ENCODE measurements around the gene RAB8A. TPM values are rescaled to one million over a fixed set of nuclear protein-coding genes. Genes with fewer than 3 reads are reported as not detected.

RAB8A gene
- total RNA-seq, 1 experiment from 2014 or later, result 103 TPM

GRCh38 chr19:16104722-16105121 lies 7.0 kb upstream of the RAB8A start:
- no peak overlapping the region for H3K4me2 ChIP-seq (ENCODE audit: insufficient read depth, insufficient read length, low read length)
- no CpG with 5 or more reads among the region's 6 CpGs for WGBS (ENCODE audit: extremely low coverage, insufficient read length, low lambda C conversion rate)
- peaks cover 7 to 14% of the 10 kb centered on the region in 2 experiments for H3K4me1 Mint-ChIP-seq
- H3K27me3 ChIP-seq (ENCODE audit: insufficient read depth, low read length), result no peaks in the 10 kb centered on the region
- H4K5ac ChIP-seq (ENCODE audit: insufficient read length, low read depth, low read length), result no peak overlapping the region
- no peak overlapping the region for H2BK12ac ChIP-seq (ENCODE audit: insufficient read length, low read depth, low read length)
- H3K23ac ChIP-seq (ENCODE audit: insufficient read length, low read depth, low read length), result no peak overlapping the region
- no peak overlapping the region for H2AK5ac ChIP-seq (ENCODE audit: insufficient read length, low read length)
- H3K23me2 ChIP-seq (ENCODE audit: insufficient read length, low read depth, low read length, poor library complexity, severe bottlenecking), result no peaks in the 10 kb centered on the region
- no peaks in the 10 kb centered on the region for H4K20me1 ChIP-seq (ENCODE audit: control insufficient read depth, insufficient read depth, insufficient read length)
- no peaks in the 10 kb centered on the region for H3K79me2 ChIP-seq (ENCODE audit: insufficient read depth, low read length)
- H3K4me3 Mint-ChIP-seq, result no peak overlapping the region
- peaks cover 15 to 40% (median 34%) of the 10 kb centered on the region in 3 experiments; a peak in 6 of 7 replicates for H3K36me3 Mint-ChIP-seq (ENCODE audit: insufficient read depth in 1 of 3, low read depth in 3 of 3)
- H3K18ac ChIP-seq (ENCODE audit: insufficient read length, low read depth, low read length), result no peak overlapping the region
- H2BK15ac ChIP-seq (ENCODE audit: low read depth, low read length), result no peak overlapping the region
- peak overlapping the region in 1 of 3 experiments; percentile 20; a peak in 1 of 7 replicates for H3K27ac Mint-ChIP-seq
- no peaks in the 10 kb centered on the region for H3K9me3 ChIP-seq (ENCODE audit: control insufficient read depth, low read depth, low read length)
- H3K79me1 ChIP-seq (ENCODE audit: insufficient read depth, low read depth, low read length, poor library complexity, severe bottlenecking), result no peaks in the 10 kb centered on the region
- H4K91ac ChIP-seq (ENCODE audit: insufficient read length, low read depth, low read length), result no peak overlapping the region
- no peak overlapping the region for H4K8ac ChIP-seq (replicated peaks; ENCODE audit: insufficient read length, low read depth, low read length)
- no peak overlapping the region for H2BK20ac ChIP-seq (ENCODE audit: low read depth, low read length, poor library complexity, severe bottlenecking)
- DNase-seq, result no peak
- no peak overlapping the region for H3K9ac ChIP-seq (ENCODE audit: extremely low read depth, insufficient read length, low read length)
- no peak for TF ChIP-seq CTCF (conservative IDR thresholded peaks at IDR 0.05)
- no peak overlapping the region for H3K14ac ChIP-seq (ENCODE audit: insufficient read depth, low read length)
- no peak overlapping the region for H2AFZ ChIP-seq (ENCODE audit: low read length)
- no peak overlapping the region for H2BK5ac ChIP-seq (ENCODE audit: insufficient read length, low read length)
- no peak overlapping the region for H3T11ph ChIP-seq (ENCODE audit: low read length)
- no peak overlapping the region for H2BK120ac ChIP-seq (ENCODE audit: low read depth, low read length, poor library complexity, severe bottlenecking)
- no peak overlapping the region for H3K56ac ChIP-seq (ENCODE audit: insufficient read length, low read depth, low read length)
- no peak overlapping the region for H3K27ac ChIP-seq (ENCODE audit: insufficient read length, low read depth, low read length)
- H3K9me3 Mint-ChIP-seq, result no peaks in the 10 kb centered on the region
- H3K4ac ChIP-seq (ENCODE audit: low read depth, low read length), result no peak overlapping the region
- no peaks in the 10 kb centered on the region for H3K4me1 ChIP-seq (ENCODE audit: insufficient read depth, low read length)
- no peaks in the 10 kb centered on the region for H3K27me3 Mint-ChIP-seq (ENCODE audit: low read depth)

Measured in H9 (cell line).